AG09309 (cell line): ENCODE results near the gene NDUFB3.
"Not testable (repeated sequence)": the region's sequence is repeated elsewhere in the genome, so short reads cannot be mapped to it uniquely, and the experiment has no call there.

Experiments
- DNase-seq: peaks from one replicate; pipeline ENCODE4 v3.0.0-alpha.2; 2010; ENCODE audit warnings: low read depth
- H3K4me3 ChIP-seq: 2 replicates; pipeline ENCODE4 v1.5.1; 2011; ENCODE audit warnings: mild to moderate bottlenecking, low read depth, low read length, moderate library complexity; ENCODE audit not compliant: control insufficient read depth
- TF ChIP-seq, protein P1 (sequence below): IDR thresholded peaks from 2 replicates; pipeline ENCODE4 v1.5.1; 2011; ENCODE audit warnings: mild to moderate bottlenecking, low read depth, low read length, inconsistent platforms; ENCODE audit not compliant: insufficient read depth, control insufficient read depth; ENCODE audit errors: missing control alignments

Gene NDUFB3

DNA sequence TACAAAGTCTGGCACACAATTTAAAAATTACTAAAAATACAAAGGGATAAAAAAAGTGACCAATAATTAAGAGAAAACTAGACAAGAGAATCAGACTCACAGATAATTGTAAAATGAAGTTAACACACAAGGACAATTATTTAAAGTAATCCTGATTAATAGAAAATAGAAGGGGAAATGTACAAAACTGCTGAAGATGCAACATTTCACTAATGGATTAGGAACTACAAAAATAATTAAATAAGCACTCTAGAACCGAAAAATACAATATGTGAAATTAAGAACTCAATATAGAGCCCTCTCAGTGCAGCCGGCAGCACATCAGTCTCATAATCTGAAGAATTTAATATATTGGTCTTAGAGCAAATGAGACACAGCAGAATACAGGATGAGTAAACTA, 24.9 kb upstream of the NDUFB3 start:
- no peak for DNase-seq
- H3K4me3 ChIP-seq = no peak overlapping the region
- TF ChIP-seq, protein P1, sequence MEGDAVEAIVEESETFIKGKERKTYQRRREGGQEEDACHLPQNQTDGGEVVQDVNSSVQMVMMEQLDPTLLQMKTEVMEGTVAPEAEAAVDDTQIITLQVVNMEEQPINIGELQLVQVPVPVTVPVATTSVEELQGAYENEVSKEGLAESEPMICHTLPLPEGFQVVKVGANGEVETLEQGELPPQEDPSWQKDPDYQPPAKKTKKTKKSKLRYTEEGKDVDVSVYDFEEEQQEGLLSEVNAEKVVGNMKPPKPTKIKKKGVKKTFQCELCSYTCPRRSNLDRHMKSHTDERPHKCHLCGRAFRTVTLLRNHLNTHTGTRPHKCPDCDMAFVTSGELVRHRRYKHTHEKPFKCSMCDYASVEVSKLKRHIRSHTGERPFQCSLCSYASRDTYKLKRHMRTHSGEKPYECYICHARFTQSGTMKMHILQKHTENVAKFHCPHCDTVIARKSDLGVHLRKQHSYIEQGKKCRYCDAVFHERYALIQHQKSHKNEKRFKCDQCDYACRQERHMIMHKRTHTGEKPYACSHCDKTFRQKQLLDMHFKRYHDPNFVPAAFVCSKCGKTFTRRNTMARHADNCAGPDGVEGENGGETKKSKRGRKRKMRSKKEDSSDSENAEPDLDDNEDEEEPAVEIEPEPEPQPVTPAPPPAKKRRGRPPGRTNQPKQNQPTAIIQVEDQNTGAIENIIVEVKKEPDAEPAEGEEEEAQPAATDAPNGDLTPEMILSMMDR = no peak

DNA sequence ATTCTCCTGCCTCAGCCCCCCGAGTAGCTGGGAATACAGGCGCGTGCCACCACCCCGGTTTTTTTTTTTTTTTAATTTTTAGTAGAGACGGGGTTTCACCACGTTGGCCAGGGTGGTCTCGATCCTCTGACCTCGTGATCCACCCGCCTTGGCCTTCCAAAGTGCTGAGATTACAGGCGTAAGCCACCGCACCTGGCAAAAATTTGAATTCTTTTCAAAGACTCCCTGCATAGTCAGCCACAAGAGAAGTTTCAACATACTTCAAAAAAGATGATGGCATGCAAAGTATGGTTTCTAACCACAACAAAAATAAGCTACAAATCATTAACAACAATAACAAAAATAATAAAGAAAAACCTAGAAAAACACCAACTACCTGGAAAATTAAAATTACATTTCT, 22.3 kb upstream of the NDUFB3 start:
- TF ChIP-seq, protein P1 = no peak
- DNase-seq = no peak
- H3K4me3 ChIP-seq = no peak overlapping the region

DNA sequence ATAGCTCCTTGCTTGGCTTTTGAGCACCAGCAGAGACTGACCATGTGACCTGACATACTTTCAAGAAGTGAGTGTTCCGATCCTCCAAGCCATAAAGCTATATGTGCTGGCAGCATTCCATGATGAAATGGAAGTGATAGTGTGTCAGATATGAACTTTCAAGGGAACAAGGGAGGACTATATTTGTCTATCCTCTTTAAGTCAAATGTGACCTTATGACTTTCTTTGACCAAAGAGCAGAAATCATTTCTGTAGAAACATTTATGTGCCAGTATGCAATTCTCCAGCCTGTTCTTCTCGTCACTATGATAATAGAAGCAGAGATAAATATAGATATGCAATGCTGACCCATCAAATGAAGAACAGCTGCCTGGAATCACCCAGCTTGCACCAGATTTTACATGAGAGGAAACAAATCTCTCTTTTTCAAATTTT, 14.7 kb upstream of the NDUFB3 start:
- H3K4me3 ChIP-seq = no peak overlapping the region
- TF ChIP-seq, protein P1 = no peak
- no peak for DNase-seq

DNA sequence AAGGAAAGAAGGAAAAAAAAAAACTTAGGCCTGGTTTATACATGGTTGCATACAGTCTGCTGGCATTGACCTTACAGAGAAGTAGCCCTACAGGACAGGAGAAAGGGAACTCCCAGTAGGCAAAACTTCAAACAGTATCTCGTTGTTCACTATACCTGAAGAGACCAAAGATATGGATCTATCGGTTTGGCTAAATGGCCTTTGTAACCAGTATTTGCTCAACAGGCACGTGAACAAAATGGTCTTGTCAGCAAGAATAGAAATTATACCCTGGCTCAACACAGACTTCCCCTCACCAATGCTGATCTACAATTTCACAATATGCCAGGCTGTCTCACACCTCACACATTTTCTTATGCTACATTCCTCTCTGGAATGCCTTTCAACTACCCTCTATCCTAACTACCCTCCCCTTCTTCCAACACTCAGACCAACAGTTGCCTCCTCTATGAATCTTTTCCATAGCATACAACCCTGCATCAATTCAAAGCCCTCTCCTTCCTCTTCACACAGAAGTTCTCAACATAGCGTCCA, 14.0 kb upstream of the NDUFB3 start:
- TF ChIP-seq, protein P1 = no peak

GRCh38 chr2:201058914-201059313, 12.9 kb upstream of the NDUFB3 start:
- no peak overlapping the region for H3K4me3 ChIP-seq
- DNase-seq = no peak
- TF ChIP-seq, protein P1 = no peak

More for the DNA sequence above, 14.0 kb upstream of the NDUFB3 start:
- no peak overlapping the region for H3K4me3 ChIP-seq
- DNase-seq = no peak

DNA sequence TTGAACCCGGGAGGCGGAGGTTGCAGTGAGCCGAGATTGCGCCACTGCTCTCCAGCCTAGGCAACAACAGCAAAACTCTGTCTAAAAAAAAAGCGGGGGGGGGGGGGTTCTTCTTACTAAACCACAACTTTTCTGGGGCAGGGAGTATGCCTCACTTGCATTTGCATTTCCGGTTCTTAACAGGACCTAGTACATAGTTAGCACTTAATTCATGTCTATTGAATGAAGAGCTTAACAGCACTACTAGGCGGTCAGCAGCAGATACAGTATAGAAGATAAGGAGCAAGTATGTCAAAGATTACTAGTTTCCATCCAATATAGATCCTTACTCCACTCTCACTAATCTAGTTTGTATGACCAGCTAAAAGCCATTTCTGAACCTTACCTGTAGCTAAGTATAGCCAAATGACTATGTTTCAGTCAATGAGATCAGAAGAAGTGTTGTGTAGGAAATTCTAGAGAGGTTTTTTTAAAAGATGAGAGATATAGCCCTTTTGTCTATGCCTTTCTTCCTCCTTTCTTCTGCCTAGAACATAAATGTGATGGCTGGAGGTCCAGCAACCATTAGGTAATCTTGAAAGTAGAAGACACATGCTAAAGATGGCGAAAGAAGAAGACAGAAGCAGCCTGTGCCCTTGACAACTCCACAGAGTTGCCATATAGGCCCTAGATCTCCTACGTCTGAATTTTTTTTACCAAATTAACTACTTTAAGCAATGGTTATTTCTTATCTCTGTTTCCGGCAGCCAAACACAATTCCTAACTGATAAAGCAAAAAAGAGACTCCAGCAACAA, 11.6 kb upstream of the NDUFB3 start:
- no peak for DNase-seq
- TF ChIP-seq, protein P1 = no peak
- H3K4me3 ChIP-seq = no peak overlapping the region

DNA sequence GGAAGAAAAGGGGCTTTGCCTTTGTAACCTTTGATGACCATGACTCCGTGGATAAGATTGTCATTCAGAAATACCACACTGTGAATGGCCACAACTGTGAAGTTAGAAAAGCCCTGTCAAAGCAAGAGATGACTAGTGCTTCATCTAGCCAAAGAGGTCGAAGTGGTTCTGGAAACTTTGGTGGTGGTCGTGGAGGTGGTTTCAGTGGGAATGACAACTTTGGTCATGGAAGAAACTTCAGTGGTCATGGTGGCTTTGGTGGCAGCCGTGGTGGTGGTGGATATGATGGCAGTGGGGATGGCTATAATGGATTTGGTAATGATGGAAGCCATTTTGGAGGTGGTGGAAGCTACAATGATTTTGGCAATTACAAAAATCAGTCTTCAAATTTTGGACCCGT, 8.3 kb upstream of the NDUFB3 start:
- H3K4me3 ChIP-seq, DNase-seq: not testable (repeated sequence)
